ENCODE measurements around the gene FOLR1.

- TF ChIP-seq CTCF (IDR thresholded peaks at IDR 0.05) (peak; percentile 91), TCF12 (IDR thresholded peaks at IDR 0.05) (peak; percentile 15; the same call in 1 of the 2 replicates), RAD21 (IDR thresholded peaks at IDR 0.05; ENCODE audit: low read length) (peak; percentile 56), POLR2AphosphoS5 (IDR thresholded peaks at IDR 0.05; ENCODE audit: low read depth, low read length) (peak; percentile 25; the same call in 1 of the 2 replicates), SMC3 (IDR thresholded peaks at IDR 0.05; ENCODE audit: low read depth, low read length) (peak; percentile 50), YY1 (IDR thresholded peaks at IDR 0.05; ENCODE audit: low read depth) (no peak), CHD2 (IDR thresholded peaks at IDR 0.05; ENCODE audit: low read length, partially characterized antibody) (no peak), NRF1 (IDR thresholded peaks at IDR 0.05; ENCODE audit: low read depth, low read length) (no peak), RFX5 (IDR thresholded peaks at IDR 0.05; ENCODE audit: low read length) (no peak), TAF1 (IDR thresholded peaks at IDR 0.05; ENCODE audit: borderline replicate concordance, low read depth, low read length) (no peak), SIN3A (IDR thresholded peaks at IDR 0.05; ENCODE audit: borderline replicate concordance, low read depth, low read length) (peak; percentile 76; the same call in 1 of the 2 replicates), NFIC (IDR thresholded peaks at IDR 0.05; ENCODE audit: borderline replicate concordance) (peak; percentile 19; the same call in 1 of the 2 replicates), EP300 (IDR thresholded peaks at IDR 0.05; ENCODE audit: borderline replicate concordance in 1 of 2, low read depth in 1 of 2, low read length in 1 of 2) (no peak), JUND (IDR thresholded peaks at IDR 0.05) (no peak; the same call in 1 of the 2 replicates)
Observed at GRCh38 chr11:72238040-72238450, 46.1 kb downstream of the FOLR1 start.
